ENCODE measurements around the gene C5orf15.

- no peak for TF ChIP-seq POLR2AphosphoS5 (IDR thresholded peaks at IDR 0.05)
- no peak for TF ChIP-seq POLR2A (IDR thresholded peaks at IDR 0.05)
- no peak for TF ChIP-seq CTCF (IDR thresholded peaks at IDR 0.05)
- TF ChIP-seq EP300 (IDR thresholded peaks at IDR 0.05), result no peak
Observed at GRCh38 chr5:133916479-133916878, 51.9 kb downstream of the C5orf15 start.

Measured in stomach (tissue), 4 donors.